Measurements from ENCODE around the gene PNISR. TPM values are rescaled to one million over a fixed set of nuclear protein-coding genes. Genes with fewer than 3 reads are reported as not detected.

PNISR gene
- total RNA-seq, 1 donor from 2014 or later: 98.4 TPM

DNA sequence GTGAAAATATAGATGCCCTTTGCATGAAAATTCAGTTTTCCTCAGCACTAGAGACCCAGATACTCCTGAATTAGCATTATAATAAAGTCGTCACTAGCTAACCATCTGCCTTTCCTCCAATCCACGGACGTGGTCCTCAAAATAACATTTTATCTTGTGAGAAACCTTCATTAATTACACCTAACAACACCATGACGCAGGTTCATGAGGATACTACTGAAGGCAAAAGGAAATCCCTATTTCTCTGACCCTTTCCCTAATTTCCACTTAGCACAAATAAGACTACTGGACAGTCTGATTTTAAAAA is 1.3 kb upstream of the PNISR start:
- no peak for DNase-seq (ENCODE audit: low spot score)
- intact Hi-C loops (cut with micrococcal nuclease): loop anchor here (1.0 to 5.0 kb wide), 2 partner anchors 92 to 479 kb away; partner anchors contain the start of gene FBXL4
- H3K9me3 Mint-ChIP-seq: no peaks in the 10 kb centered on the region
- no peaks in the 10 kb centered on the region for H3K27me3 Mint-ChIP-seq (ENCODE audit: insufficient read depth)
- peak overlapping the region; percentile 100 for H3K27ac Mint-ChIP-seq
- H3K36me3 Mint-ChIP-seq (ENCODE audit: low read depth): peaks cover 25% of the 10 kb centered on the region
- H3K4me1 Mint-ChIP-seq (ENCODE audit: low read depth): peaks cover 54% of the 10 kb centered on the region
- H3K4me3 Mint-ChIP-seq: peak overlapping the region; percentile 94

GRCh38 chr6:99425647-99426450 is 741 bp upstream of the PNISR start:
- Mint-ChIP-seq H3K9me3 (no peaks in the 10 kb centered on the region), H3K27ac (peak overlapping the region; percentile 100), H3K4me1 (ENCODE audit: low read depth) (peaks cover 59% of the 10 kb centered on the region), H3K36me3 (ENCODE audit: low read depth) (peaks cover 30% of the 10 kb centered on the region), H3K4me3 (peak overlapping the region; percentile 94), H3K27me3 (ENCODE audit: insufficient read depth) (no peaks in the 10 kb centered on the region)
- intact Hi-C loops (cut with micrococcal nuclease): loop anchor here (1.0 to 5.0 kb wide), 7 partner anchors 63 to 1455 kb away; partner anchors contain the start of genes ASCC3, CCNC, FBXL4 and USP45
- DNase-seq (ENCODE audit: low spot score): peak; percentile 46

- H3K27me3 Mint-ChIP-seq (ENCODE audit: insufficient read depth): no peaks in the 10 kb centered on the region
- H3K4me3 Mint-ChIP-seq: peak overlapping the region; percentile 94
- H3K4me1 Mint-ChIP-seq (ENCODE audit: low read depth): peaks cover 67% of the 10 kb centered on the region
- no peaks in the 10 kb centered on the region for H3K9me3 Mint-ChIP-seq
- no peak for DNase-seq (ENCODE audit: low spot score)
- H3K36me3 Mint-ChIP-seq (ENCODE audit: low read depth): peaks cover 30% of the 10 kb centered on the region
- peak overlapping the region; percentile 56 for H3K27ac Mint-ChIP-seq
- intact Hi-C loops (cut with micrococcal nuclease): loop anchor here (1.0 to 2.0 kb wide), 2 partner anchors 31 to 61 kb away; no protein-coding TSS in a partner anchor
These were observed 1.1 kb downstream of the PNISR start for GRCh38 chr6:99424022-99424421.

- intact Hi-C loops (cut with micrococcal nuclease): no loop called here
- Mint-ChIP-seq H3K9me3 (no peaks in the 10 kb centered on the region), H3K27me3 (ENCODE audit: insufficient read depth) (no peaks in the 10 kb centered on the region), H3K4me1 (ENCODE audit: low read depth) (peaks cover 67% of the 10 kb centered on the region), H3K36me3 (ENCODE audit: low read depth) (peaks cover 30% of the 10 kb centered on the region), H3K27ac (no peak overlapping the region), H3K4me3 (peak overlapping the region; percentile 49)
- no peak for DNase-seq (ENCODE audit: low spot score)
These were observed 2.2 kb downstream of the PNISR start for GRCh38 chr6:99422912-99423311.

DNA sequence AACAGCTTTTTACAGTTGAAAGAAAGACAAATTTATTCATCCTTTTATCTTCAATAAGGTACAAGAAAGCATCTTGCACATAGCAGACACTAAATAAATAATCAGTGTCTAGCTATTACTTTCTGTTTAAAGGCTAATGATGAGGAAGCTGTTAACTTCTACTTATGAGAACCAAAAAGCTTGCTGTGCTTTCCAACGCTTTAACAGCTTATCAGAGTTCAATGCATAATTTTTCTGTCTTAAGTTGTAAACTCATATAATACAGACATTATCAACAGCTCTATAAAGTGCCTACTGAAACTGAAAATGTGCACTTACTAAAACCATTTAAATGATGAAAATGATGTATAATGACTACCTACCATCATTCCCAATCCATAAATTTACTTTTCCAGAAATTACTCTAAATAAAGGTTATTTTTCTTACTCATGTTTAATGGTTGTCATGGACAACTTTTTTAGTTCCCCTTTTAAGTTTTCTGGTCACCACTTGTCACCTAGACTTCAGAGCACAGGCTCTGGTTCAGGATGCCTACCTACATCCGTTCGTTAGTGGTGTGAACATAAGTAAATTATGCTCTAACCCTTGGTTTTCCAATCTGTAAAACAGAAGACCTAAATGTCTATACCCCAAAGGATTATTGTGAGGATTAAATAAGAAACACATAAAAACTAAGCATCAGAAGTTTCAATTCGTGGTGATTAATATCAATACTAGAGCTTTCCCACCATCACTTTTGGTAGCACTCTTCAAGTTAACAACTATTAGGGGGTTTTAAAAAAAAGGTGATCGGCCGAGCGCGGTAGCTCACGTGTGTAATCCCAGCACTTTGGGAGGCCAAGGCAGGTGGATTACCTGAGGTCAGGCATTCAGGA is 8.0 kb downstream of the PNISR start:
- peaks cover 40% of the 10 kb centered on the region for H3K4me1 Mint-ChIP-seq (ENCODE audit: low read depth)
- H3K27me3 Mint-ChIP-seq (ENCODE audit: insufficient read depth): no peaks in the 10 kb centered on the region
- no peak overlapping the region for H3K27ac Mint-ChIP-seq
- peaks cover 30% of the 10 kb centered on the region for H3K36me3 Mint-ChIP-seq (ENCODE audit: low read depth)
- H3K4me3 Mint-ChIP-seq: no peak overlapping the region
- DNase-seq (ENCODE audit: low spot score): no peak
- intact Hi-C loops (cut with micrococcal nuclease): no loop called here
- no peaks in the 10 kb centered on the region for H3K9me3 Mint-ChIP-seq

DNA sequence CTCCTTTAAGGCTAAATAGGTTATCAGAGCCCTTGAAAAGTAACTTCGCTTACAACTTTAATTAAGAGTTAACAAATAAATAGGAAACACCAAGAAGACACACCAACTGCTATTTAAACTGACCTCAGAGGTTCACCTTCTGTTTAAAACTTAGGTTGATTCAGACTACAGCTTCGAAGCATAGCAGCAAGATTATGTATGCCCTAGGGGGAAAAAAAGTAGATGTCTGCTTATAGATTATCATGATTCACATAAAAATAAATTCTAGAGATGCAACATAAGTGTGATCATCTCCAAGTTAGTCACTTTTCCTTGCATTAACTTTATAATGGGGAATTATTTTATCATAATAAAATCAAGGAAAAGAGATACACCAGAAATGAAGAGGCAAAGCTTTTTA is 8.9 kb downstream of the PNISR start:
- Mint-ChIP-seq H3K4me1 (ENCODE audit: low read depth) (peaks cover 36% of the 10 kb centered on the region), H3K9me3 (no peaks in the 10 kb centered on the region), H3K27ac (no peak overlapping the region), H3K27me3 (ENCODE audit: insufficient read depth) (no peaks in the 10 kb centered on the region), H3K36me3 (ENCODE audit: low read depth) (peaks cover 30% of the 10 kb centered on the region), H3K4me3 (no peak overlapping the region)
- intact Hi-C loops (cut with micrococcal nuclease): no loop called here
- DNase-seq (ENCODE audit: low spot score): no peak

DNA sequence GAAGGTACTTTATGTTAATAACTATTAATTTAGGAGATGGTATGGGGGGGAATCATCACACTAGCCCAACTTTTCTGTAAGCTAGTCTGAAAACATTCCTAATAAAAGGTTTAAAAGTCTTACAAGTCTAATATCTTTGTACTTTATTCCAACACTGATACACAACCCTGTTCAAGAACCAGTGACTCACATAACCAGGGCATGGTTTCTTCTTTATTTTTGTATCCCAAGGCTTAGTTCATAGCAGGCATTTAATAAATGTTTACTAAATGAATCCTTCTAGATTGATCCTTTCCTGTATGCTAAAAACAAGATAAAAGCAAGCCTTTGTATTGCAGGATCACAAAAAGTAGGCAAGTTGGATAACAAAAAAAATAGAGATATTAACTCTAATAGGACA is 9.7 kb downstream of the PNISR start:
- intact Hi-C loops (cut with micrococcal nuclease): no loop called here
- H3K27ac Mint-ChIP-seq: no peak overlapping the region
- H3K4me3 Mint-ChIP-seq: no peak overlapping the region
- no peak for DNase-seq (ENCODE audit: low spot score)
- H3K27me3 Mint-ChIP-seq (ENCODE audit: insufficient read depth): no peaks in the 10 kb centered on the region
- no peaks in the 10 kb centered on the region for H3K9me3 Mint-ChIP-seq
- H3K36me3 Mint-ChIP-seq (ENCODE audit: low read depth): peaks cover 31% of the 10 kb centered on the region
- peaks cover 29% of the 10 kb centered on the region for H3K4me1 Mint-ChIP-seq (ENCODE audit: low read depth)

- no peak overlapping the region for H3K27ac Mint-ChIP-seq
- peaks cover 48% of the 10 kb centered on the region for H3K36me3 Mint-ChIP-seq (ENCODE audit: low read depth)
- no peaks in the 10 kb centered on the region for H3K27me3 Mint-ChIP-seq (ENCODE audit: insufficient read depth)
- no peak overlapping the region for H3K4me3 Mint-ChIP-seq
- no peaks in the 10 kb centered on the region for H3K9me3 Mint-ChIP-seq
- DNase-seq (ENCODE audit: low spot score): no peak
- intact Hi-C loops (cut with micrococcal nuclease): no loop called here
- H3K4me1 Mint-ChIP-seq (ENCODE audit: low read depth): peaks cover 20% of the 10 kb centered on the region
These were observed 13.0 kb downstream of the PNISR start for GRCh38 chr6:99412065-99412464.

DNA sequence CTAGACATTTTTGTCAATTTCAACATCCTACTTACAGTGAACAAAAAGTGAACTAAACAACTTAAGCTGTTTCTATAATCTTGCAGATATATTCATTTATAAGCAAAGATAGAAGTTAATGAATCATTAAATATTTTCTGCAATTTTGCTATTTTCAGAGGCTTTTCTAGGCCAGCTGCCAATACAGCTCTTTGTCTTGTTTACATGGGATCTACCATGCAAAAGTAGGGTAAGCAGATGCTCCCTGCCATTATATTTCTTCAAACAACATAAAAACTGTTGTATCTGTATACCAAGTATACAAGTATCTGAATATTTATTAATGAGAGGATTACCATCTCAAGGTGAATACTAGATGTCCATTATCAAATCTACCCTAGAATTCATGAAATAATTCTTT is 15.4 kb downstream of the PNISR start:
- H3K27ac Mint-ChIP-seq: no peak overlapping the region
- H3K4me3 Mint-ChIP-seq: no peak overlapping the region
- peaks cover 6% of the 10 kb centered on the region for H3K4me1 Mint-ChIP-seq (ENCODE audit: low read depth)
- no peaks in the 10 kb centered on the region for H3K27me3 Mint-ChIP-seq (ENCODE audit: insufficient read depth)
- peaks cover 50% of the 10 kb centered on the region for H3K36me3 Mint-ChIP-seq (ENCODE audit: low read depth)
- no peaks in the 10 kb centered on the region for H3K9me3 Mint-ChIP-seq
- intact Hi-C loops (cut with micrococcal nuclease): no loop called here
- no peak for DNase-seq (ENCODE audit: low spot score)

DNA sequence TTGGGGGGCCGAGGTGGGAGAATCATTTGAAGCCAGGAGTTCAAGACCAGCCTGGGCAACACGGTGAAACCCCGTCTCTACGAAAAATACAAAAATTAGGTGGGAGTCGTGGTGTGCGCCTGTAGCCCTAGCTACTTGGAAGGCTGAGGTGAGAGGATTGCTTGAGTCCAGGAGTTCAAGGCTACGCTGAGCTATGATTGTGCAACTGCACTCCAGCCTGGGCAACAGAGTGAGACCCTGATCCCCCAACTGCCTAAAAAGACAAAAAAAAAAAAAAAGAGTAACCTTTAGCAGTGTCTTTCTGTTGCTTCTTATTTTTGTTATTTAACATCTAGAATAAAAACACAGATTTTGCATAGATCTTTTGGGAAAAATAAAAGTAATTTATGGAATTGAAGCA is 18.0 kb downstream of the PNISR start:
- H3K4me1 Mint-ChIP-seq (ENCODE audit: low read depth): peaks cover 5% of the 10 kb centered on the region
- H3K4me3 Mint-ChIP-seq: no peak overlapping the region
- H3K27me3 Mint-ChIP-seq (ENCODE audit: insufficient read depth): no peaks in the 10 kb centered on the region
- no peaks in the 10 kb centered on the region for H3K9me3 Mint-ChIP-seq
- H3K36me3 Mint-ChIP-seq (ENCODE audit: low read depth): peaks cover 54% of the 10 kb centered on the region
- DNase-seq (ENCODE audit: low spot score): no peak
- no peak overlapping the region for H3K27ac Mint-ChIP-seq
- intact Hi-C loops (cut with micrococcal nuclease): no loop called here

GRCh38 chr6:99402448-99402847 is 22.7 kb downstream of the PNISR start:
- DNase-seq (ENCODE audit: low spot score): no peak
- Mint-ChIP-seq H3K4me3 (no peak overlapping the region), H3K9me3 (no peaks in the 10 kb centered on the region), H3K27me3 (ENCODE audit: insufficient read depth) (no peaks in the 10 kb centered on the region), H3K36me3 (ENCODE audit: low read depth) (peaks cover 42% of the 10 kb centered on the region), H3K4me1 (ENCODE audit: low read depth) (no peaks in the 10 kb centered on the region), H3K27ac (no peak overlapping the region)
- intact Hi-C loops (cut with micrococcal nuclease): no loop called here

DNA sequence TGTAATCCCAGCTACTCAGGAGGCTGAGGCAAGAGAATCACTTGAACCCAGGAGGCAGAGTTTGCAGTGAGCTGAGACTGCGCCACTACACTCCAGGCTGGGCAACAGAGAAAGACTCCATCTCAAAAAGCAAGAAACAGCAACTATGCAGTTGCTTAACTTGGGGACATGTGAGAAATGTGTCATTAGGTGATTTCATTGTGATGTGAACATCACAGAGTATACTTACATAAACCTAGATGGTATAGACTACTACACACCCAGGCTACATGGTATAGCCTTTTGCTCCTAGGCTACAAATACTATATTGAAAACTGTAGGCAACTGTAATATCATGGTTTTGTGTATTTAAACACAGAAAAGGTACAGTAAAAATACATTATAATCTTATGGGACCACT is 27.8 kb downstream of the PNISR start:
- peaks cover 9% of the 10 kb centered on the region for H3K4me1 Mint-ChIP-seq (ENCODE audit: low read depth)
- H3K4me3 Mint-ChIP-seq: no peak overlapping the region
- peaks cover 18% of the 10 kb centered on the region for H3K36me3 Mint-ChIP-seq (ENCODE audit: low read depth)
- H3K27ac Mint-ChIP-seq: no peak overlapping the region
- no peak for DNase-seq (ENCODE audit: low spot score)
- H3K27me3 Mint-ChIP-seq (ENCODE audit: insufficient read depth): no peaks in the 10 kb centered on the region
- H3K9me3 Mint-ChIP-seq: no peaks in the 10 kb centered on the region
- intact Hi-C loops (cut with micrococcal nuclease): no loop called here

All from activated T-helper 1 cell treated with anti-CD3 and anti-CD28 coated beads, Interleukin-12 subunit alpha, Interleukin-12 subunit beta, Interleukin-2, Interleukin-4 antibody, amounts not matched to agents 30 ng/mL and 10 ng/mL and 1 ng/mL, durations not matched to agents 14 hours and 24 hours and 36 hours (primary cell).